Esophagus squamous epithelium (tissue), 5 donors: ENCODE measurements around the gene PRKN. TPM values are rescaled to one million over a fixed set of nuclear protein-coding genes. Genes with fewer than 3 reads are reported as not detected.
A peak's percentile ranks its signal among the peaks of the same experiment; 100 is the strongest.

Experiments used
- DNase-seq: peaks from one replicate; lab custom pipeline; 2025; lab: John Stamatoyannopoulos, UW
- H3K27ac ChIP-seq, 4 donors: fragments of 200-600 bp; sonication (generic); one replicate each; pipeline ENCODE4 v1.5.1; 2016 to 2019; ENCODE audit warnings: mild to moderate bottlenecking in 1 of 4
- H3K27me3 ChIP-seq, 4 donors: fragments of 200-600 bp; sonication (generic); 1 replicate in 3 of 4; 2 replicates in 1 of 4; pipeline versions ENCODE4 v1.5.1 to v1.6.0; 2017 to 2021; ENCODE audit warnings: antibody characterized with exemption in 1 of 4
- H3K36me3 ChIP-seq, 3 donors: fragments of 200-600 bp; sonication (generic); one replicate each; pipeline ENCODE4 v1.5.1; 2016 to 2019
- H3K4me1 ChIP-seq, 3 donors: fragments of 200-600 bp; sonication (generic); one replicate each; pipeline ENCODE4 v1.5.1; 2017 to 2019
- H3K4me3 ChIP-seq, 4 donors: fragments of 200-600 bp; sonication (generic); 1 replicate in 3 of 4; 2 replicates in 1 of 4; pipeline ENCODE4 v1.5.1; 2016 to 2019; ENCODE audit warnings: mild to moderate bottlenecking in 2 of 4, moderate library complexity in 1 of 4
- H3K9me3 ChIP-seq, 3 donors: fragments of 200-600 bp; sonication (generic); one replicate each; pipeline ENCODE4 v1.5.1; 2016 to 2019
- POLR2A ChIP-seq, 4 donors: fragments of 450-650 bp; IDR thresholded peaks; one replicate each; pipeline ENCODE4 v1.6.1; 2017; ENCODE audit warnings: antibody characterized with exemption in 4 of 4, mild to moderate bottlenecking in 4 of 4, moderate library complexity in 3 of 4
- WGBS, 2 donors: methylation state at CpG; one replicate each; pipeline ENCODE4 v1.1.5; 2018; 5-methylcytosine and 5-hydroxymethylcytosine counted together
- intact Hi-C: fragments of 100-400 bp; cut with DNase I; formaldehyde crosslinking; loops from one replicate; pipeline ENCODE4 v1.15.0; 2022
- total RNA-seq, 4 donors: library from RNA; depleted of rRNA; stranded (reverse); fragments of >200 nt; gene quantifications; one replicate each; pipeline ENCODE4 v1.1.0, GENCODE V29; 2016
- TF ChIP-seq, protein P1 (sequence below), 6 experiments: fragments of 450-650 bp in 4 of 6; fragments of 200-600 bp in 2 of 6; sonication (generic) in 2 of 6; IDR thresholded peaks; one replicate each; pipeline ENCODE4 v1.5.1; 2016 to 2019; ENCODE audit warnings: antibody characterized with exemption in 6 of 6, mild to moderate bottlenecking in 4 of 6, moderate library complexity in 4 of 6
- donor health status: DM: yes; HTN: yes; CAD: no.

The PRKN gene
- total RNA-seq, 4 donors from 2014 or later = 0.70 to 5.5 (median 2.2) TPM

DNA sequence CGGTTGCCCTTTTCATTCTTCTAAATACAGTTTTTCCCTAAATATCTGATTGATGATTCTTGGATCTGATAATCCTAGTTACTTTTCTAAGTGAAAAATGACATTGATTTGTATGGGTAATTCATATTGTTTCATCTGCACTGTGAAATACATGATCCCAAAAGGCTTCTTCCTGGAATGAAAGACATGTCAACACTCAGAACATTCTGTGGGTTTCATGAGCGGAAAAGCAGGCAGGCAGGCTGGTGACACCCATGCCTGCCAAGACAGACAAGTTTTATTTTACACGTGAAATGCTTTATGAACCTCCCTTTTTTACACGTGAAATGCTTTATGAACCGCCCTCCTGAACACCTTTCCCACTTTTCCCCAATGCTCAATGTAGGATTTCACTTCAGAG is 105.0 kb downstream of the PRKN start:
- intact Hi-C loops = no loop called here
- WGBS, 2 donors = 49 to 65% methylated on average over 5 of the region's 5 CpGs
- no peak overlapping the region for H3K4me3 ChIP-seq
- H3K27me3 ChIP-seq = no peaks in the 10 kb centered on the region
- DNase-seq = no peak
- peaks cover 0 to 20% (median 0%) of the 10 kb centered on the region in 3 donors for H3K4me1 ChIP-seq
- TF ChIP-seq POLR2A (IDR thresholded peaks at IDR 0.05) = no peak
- TF ChIP-seq, protein P1, sequence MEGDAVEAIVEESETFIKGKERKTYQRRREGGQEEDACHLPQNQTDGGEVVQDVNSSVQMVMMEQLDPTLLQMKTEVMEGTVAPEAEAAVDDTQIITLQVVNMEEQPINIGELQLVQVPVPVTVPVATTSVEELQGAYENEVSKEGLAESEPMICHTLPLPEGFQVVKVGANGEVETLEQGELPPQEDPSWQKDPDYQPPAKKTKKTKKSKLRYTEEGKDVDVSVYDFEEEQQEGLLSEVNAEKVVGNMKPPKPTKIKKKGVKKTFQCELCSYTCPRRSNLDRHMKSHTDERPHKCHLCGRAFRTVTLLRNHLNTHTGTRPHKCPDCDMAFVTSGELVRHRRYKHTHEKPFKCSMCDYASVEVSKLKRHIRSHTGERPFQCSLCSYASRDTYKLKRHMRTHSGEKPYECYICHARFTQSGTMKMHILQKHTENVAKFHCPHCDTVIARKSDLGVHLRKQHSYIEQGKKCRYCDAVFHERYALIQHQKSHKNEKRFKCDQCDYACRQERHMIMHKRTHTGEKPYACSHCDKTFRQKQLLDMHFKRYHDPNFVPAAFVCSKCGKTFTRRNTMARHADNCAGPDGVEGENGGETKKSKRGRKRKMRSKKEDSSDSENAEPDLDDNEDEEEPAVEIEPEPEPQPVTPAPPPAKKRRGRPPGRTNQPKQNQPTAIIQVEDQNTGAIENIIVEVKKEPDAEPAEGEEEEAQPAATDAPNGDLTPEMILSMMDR (IDR thresholded peaks at IDR 0.05) = no peak
- H3K36me3 ChIP-seq = no peaks in the 10 kb centered on the region
- H3K27ac ChIP-seq = peak overlapping the region in 1 of 4 donors; percentile 13
- H3K9me3 ChIP-seq = no peaks in the 10 kb centered on the region

DNA sequence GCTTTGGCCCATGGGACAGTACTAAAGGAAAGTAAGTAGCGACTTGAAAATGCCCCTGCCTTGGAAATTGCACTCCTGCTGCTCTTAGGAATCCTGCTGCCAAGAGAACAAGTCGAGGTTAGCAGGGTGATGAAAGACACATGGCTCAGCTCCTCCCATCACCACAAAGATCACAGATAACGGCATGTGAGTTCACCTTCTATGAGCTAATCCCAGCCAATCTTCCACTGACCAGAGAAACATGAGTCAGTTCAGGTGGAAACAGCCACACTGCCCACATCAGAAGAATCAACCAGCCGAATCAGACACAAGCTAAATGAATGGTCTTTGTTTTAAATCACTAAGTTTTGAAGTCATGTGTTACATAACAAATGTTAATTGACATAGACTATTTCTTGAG is 106.3 kb downstream of the PRKN start:
- intact Hi-C loops = no loop called here
- TF ChIP-seq POLR2A (IDR thresholded peaks at IDR 0.05) = no peak
- TF ChIP-seq, protein P1 (IDR thresholded peaks at IDR 0.05) = no peak
- no peak overlapping the region for H3K4me3 ChIP-seq
- H3K27me3 ChIP-seq = no peaks in the 10 kb centered on the region
- H3K4me1 ChIP-seq = peaks cover 0 to 20% (median 0%) of the 10 kb centered on the region in 3 donors
- no peaks in the 10 kb centered on the region for H3K36me3 ChIP-seq
- no peak overlapping the region for H3K27ac ChIP-seq
- 62 to 65% methylated on average over 3 to 4 of the region's 4 CpGs for WGBS, 2 donors
- H3K9me3 ChIP-seq = no peaks in the 10 kb centered on the region
- DNase-seq = no peak

DNA sequence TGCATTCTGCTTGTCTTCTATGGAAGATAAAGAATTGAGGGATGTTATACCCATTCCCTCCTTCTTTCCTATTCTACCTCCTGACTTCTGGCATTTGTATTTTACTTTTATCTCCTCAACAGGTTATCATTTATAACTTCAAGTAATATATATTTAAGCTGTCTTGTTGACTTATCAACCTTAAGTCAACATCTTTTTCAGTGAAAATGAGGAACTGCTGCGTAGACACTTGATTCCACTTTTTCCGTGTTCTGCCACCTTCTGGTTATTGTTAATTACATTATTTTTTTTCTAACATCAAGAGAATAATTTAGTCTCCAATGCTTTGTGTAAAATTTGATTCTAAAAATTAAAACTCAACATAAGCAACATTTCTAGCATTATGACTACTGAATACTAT is 107.5 kb downstream of the PRKN start:
- Histone ChIP-seq H3K27ac (no peak overlapping the region), H3K36me3 (no peaks in the 10 kb centered on the region), H3K9me3 (no peaks in the 10 kb centered on the region), H3K4me3 (no peak overlapping the region), H3K4me1 (peaks cover 0 to 22% (median 0%) of the 10 kb centered on the region in 3 donors), H3K27me3 (no peaks in the 10 kb centered on the region)
- TF ChIP-seq, protein P1 (IDR thresholded peaks at IDR 0.05) = no peak
- TF ChIP-seq POLR2A (IDR thresholded peaks at IDR 0.05) = no peak
- intact Hi-C loops = no loop called here
- no peak for DNase-seq
- WGBS, 2 donors = 83 to 85% methylated on average over 2 of the region's 2 CpGs

DNA sequence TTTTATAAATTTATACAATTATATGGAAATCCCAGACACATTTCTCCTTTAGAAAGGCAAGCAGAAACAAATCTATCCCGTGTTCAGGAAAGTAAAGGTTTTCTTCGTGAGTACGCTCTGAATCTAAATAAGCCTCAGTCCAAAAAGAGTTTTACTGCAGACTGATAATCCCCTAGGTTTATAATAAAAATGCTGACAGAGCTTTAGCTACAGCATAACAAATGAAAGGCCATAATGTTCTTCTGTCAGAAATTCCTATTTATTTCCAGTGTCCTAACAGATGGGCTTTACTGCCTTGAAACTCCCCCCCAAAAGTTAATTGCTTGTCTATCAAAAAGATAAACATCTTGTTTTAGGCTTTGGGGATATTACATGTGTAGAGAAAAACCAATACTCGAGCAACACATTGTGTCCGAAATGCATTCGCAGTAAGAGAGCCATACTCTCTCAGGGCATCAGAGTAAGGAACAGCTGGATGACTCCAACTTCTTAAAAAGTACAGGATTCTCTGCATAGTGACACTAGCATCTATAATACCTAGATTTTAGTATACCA is 109.0 kb downstream of the PRKN start:
- intact Hi-C loops = no loop called here
- Histone ChIP-seq H3K4me3 (no peak overlapping the region), H3K4me1 (peaks cover 0 to 25% (median 0%) of the 10 kb centered on the region in 3 donors), H3K27me3 (no peaks in the 10 kb centered on the region), H3K27ac (no peak overlapping the region), H3K36me3 (no peaks in the 10 kb centered on the region), H3K9me3 (no peaks in the 10 kb centered on the region)
- TF ChIP-seq POLR2A (IDR thresholded peaks at IDR 0.05) = no peak
- TF ChIP-seq, protein P1 (IDR thresholded peaks at IDR 0.05) = no peak
- no peak for DNase-seq
- WGBS, 2 donors = 63 to 65% methylated on average over 6 of the region's 6 CpGs

DNA sequence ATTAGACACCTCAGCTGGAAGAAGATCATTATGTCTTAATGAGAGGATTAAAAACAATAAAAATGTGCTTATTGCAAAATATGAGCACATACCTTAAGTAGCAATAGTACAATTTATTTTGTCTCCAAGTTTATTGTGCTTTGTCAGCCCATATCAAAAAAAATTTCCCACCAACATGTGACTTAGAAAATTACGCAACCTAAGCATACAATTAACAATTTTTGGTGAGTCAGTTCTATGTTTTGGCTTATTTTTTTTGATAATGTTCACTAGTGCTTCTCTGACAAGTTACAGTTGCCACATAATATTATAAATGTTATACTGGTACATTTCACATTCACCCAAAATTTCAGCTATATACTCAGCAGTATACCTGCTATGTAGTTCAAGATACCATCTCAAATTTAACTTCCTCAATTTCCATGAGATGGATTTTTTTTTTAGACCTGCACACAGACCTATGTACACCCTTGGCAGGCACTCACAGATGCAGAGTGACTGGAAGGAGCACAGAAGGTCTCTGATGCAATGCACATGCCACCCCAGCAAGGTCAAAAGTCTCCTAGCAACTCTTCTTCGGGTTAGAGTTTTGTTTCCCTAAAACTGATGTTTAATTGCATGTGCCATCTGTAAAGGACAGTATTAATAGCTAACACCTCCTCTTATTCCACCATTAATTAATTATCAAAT is 112.4 kb downstream of the PRKN start:
- intact Hi-C loops = no loop called here

More for the DNA sequence above, 112.4 kb downstream of the PRKN start:
- H3K27me3 ChIP-seq = no peaks in the 10 kb centered on the region
- DNase-seq = no peak
- H3K9me3 ChIP-seq = no peaks in the 10 kb centered on the region
- 36 to 65% methylated on average over 2 of the region's 2 CpGs for WGBS, 2 donors
- peaks cover 0 to 14% (median 0%) of the 10 kb centered on the region in 3 donors for H3K4me1 ChIP-seq
- no peak overlapping the region for H3K4me3 ChIP-seq
- no peaks in the 10 kb centered on the region for H3K36me3 ChIP-seq
- H3K27ac ChIP-seq = no peak overlapping the region
- TF ChIP-seq POLR2A (IDR thresholded peaks at IDR 0.05) = no peak
- TF ChIP-seq, protein P1 (IDR thresholded peaks at IDR 0.05) = no peak
